Activated T-helper 9 cell treated with anti-CD3 and anti-CD28 coated beads, Interleukin-2, amount 50 U/mL, for 16 hours (primary cell): Measurements from ENCODE around the gene PRRX2.
A peak's percentile ranks its signal among the peaks of the same experiment; 100 is the strongest.

Source experiments
- DNase-seq: peaks from one replicate; pipeline ENCODE4 v3.0.0-alpha.2; 2020; ENCODE audit warnings: low read depth

The PRRX2 gene

GRCh38 chr9:129709438-129710168 is 44.2 kb downstream of the PRRX2 start:
- DNase-seq: no peak

GRCh38 chr9:129710169-129710453 is 44.7 kb downstream of the PRRX2 start:
- no peak for DNase-seq

GRCh38 chr9:129712634-129713401 is 47.4 kb downstream of the PRRX2 start:
- DNase-seq: no peak

- no peak for DNase-seq
Measured at GRCh38 chr9:129713402-129713679, 47.9 kb downstream of the PRRX2 start.

GRCh38 chr9:129714511-129715061 is 49.1 kb downstream of the PRRX2 start:
- no peak for DNase-seq

- DNase-seq: no peak
Measured at GRCh38 chr9:129716091-129716490, 50.6 kb downstream of the PRRX2 start.

GRCh38 chr9:129717991-129718390 is 52.5 kb downstream of the PRRX2 start:
- DNase-seq: no peak

GRCh38 chr9:129718647-129719046 is 53.2 kb downstream of the PRRX2 start:
- no peak for DNase-seq

- no peak for DNase-seq
Measured at GRCh38 chr9:129719135-129719534, 53.7 kb downstream of the PRRX2 start.

- no peak for DNase-seq
Measured at GRCh38 chr9:129720181-129720864, 54.9 kb downstream of the PRRX2 start.

GRCh38 chr9:129720865-129721545 is 55.6 kb downstream of the PRRX2 start:
- no peak for DNase-seq

- no peak for DNase-seq
Measured at GRCh38 chr9:129722913-129723312, 57.5 kb downstream of the PRRX2 start.

GRCh38 chr9:129724456-129725190 is 59.2 kb downstream of the PRRX2 start:
- DNase-seq: no peak

GRCh38 chr9:129725795-129726251 is 60.4 kb downstream of the PRRX2 start:
- DNase-seq: no peak

GRCh38 chr9:129726322-129727160 is 61.1 kb downstream of the PRRX2 start:
- DNase-seq: peak; percentile 30

GRCh38 chr9:129728744-129729143 is 63.3 kb downstream of the PRRX2 start:
- no peak for DNase-seq

GRCh38 chr9:129731477-129732085 is 66.1 kb downstream of the PRRX2 start:
- no peak for DNase-seq

GRCh38 chr9:129732100-129732499 is 66.7 kb downstream of the PRRX2 start:
- no peak for DNase-seq

- no peak for DNase-seq
Measured at GRCh38 chr9:129732946-129733631, 67.6 kb downstream of the PRRX2 start.

- no peak for DNase-seq
Measured at GRCh38 chr9:129733632-129733953, 68.1 kb downstream of the PRRX2 start.
